Measurements from ENCODE around the gene PHACTR3.

PHACTR3 gene

DNA sequence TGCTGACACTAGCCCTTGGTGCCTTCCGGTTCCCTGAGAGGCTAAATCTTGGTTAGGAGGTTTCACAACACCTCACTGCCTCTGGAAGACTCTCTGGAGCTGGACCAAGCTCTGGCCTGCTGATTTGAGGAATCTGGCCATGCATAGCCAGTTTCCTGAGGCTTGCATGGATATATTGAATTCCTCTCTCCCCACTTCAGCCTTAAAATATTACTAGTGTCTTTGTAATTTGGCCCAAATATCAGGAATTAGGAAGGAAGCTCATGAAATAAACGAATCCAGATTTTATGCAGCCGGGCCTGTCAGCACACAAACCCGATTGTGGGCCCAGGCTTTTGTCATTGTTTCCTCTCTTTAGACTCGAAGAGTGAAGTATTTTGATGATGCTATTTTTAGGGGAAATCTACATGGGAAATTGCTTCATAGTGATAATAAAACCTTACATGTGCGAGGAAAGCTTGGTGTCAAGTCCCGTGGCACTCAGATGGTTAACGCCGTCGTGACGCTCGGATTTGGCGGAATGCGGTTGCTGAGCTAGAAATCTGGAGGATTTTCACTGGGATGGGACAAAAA, 144.4 kb downstream of the PHACTR3 start:
- no peaks in the 10 kb centered on the region for H3K4me1 ChIP-seq (ENCODE audit: insufficient read depth, poor library complexity, severe bottlenecking)
- H3K27me3 ChIP-seq (ENCODE audit: insufficient read depth, poor library complexity, severe bottlenecking) = peaks cover 86% of the 10 kb centered on the region
- H3K9me3 ChIP-seq (ENCODE audit: severe bottlenecking) = no peaks in the 10 kb centered on the region
- TF ChIP-seq CTCF (IDR thresholded peaks at IDR 0.05; ENCODE audit: poor library complexity, severe bottlenecking) = no peak
- H3K4me3 ChIP-seq (ENCODE audit: severe bottlenecking) = no peak overlapping the region
- DNase-seq (ENCODE audit: low spot score) (no peak), ATAC-seq (ENCODE audit: low read depth) (no peak)
- no peaks in the 10 kb centered on the region for H3K36me3 ChIP-seq (ENCODE audit: low read depth)
- H3K27ac ChIP-seq (ENCODE audit: poor library complexity, severe bottlenecking) = no peak overlapping the region

- no peak for ATAC-seq (ENCODE audit: low read depth)
- TF ChIP-seq CTCF (IDR thresholded peaks at IDR 0.05; ENCODE audit: poor library complexity, severe bottlenecking) = no peak
Observed at GRCh38 chr20:59749301-59749700, 145.0 kb downstream of the PHACTR3 start.

DNA sequence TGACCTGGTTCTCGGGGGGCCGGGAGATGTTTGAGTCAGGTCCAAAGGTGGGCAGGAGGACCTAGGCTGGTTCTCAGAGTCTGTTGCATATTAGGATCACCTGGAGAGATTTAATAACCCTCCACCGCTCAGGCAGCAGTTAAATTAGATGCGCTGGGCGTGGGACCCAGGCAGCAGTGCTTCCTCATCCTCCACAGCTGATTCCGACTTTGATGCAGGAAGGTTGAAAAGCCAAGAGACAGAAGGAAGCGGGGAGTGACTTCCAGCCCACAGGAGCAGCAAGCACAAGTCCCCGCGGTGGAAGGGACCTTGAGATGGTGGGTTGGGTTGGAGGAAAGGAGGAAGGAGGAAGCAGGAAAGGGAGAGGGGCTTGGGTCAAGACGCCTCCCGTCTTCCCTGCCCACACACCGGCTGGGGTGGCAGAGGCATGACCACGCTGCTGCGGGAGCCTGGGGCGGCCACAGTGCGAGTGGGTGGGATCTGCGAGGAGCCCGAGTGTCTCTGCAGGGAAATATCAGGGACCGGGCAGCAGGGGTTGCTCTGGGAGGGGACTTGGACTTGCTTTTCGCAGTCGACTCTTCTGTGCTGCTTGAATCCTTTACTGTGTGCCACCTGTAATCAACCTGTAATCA, 146.0 kb downstream of the PHACTR3 start:
- DNase-seq (ENCODE audit: low spot score) (no peak), ATAC-seq (ENCODE audit: low read depth) (no peak)
- Histone ChIP-seq H3K9me3 (ENCODE audit: severe bottlenecking) (no peaks in the 10 kb centered on the region), H3K27me3 (ENCODE audit: insufficient read depth, poor library complexity, severe bottlenecking) (peaks cover 94% of the 10 kb centered on the region), H3K27ac (ENCODE audit: poor library complexity, severe bottlenecking) (no peak overlapping the region), H3K4me1 (ENCODE audit: insufficient read depth, poor library complexity, severe bottlenecking) (no peaks in the 10 kb centered on the region), H3K36me3 (ENCODE audit: low read depth) (no peaks in the 10 kb centered on the region), H3K4me3 (ENCODE audit: severe bottlenecking) (no peak overlapping the region)
- no peak for TF ChIP-seq CTCF (IDR thresholded peaks at IDR 0.05; ENCODE audit: poor library complexity, severe bottlenecking)

More at GRCh38 chr20:59749301-59749700, 145.0 kb downstream of the PHACTR3 start:
- DNase-seq (ENCODE audit: low spot score) = no peak
- no peaks in the 10 kb centered on the region for H3K36me3 ChIP-seq (ENCODE audit: low read depth)
- no peaks in the 10 kb centered on the region for H3K9me3 ChIP-seq (ENCODE audit: severe bottlenecking)
- no peak overlapping the region for H3K27ac ChIP-seq (ENCODE audit: poor library complexity, severe bottlenecking)
- H3K27me3 ChIP-seq (ENCODE audit: insufficient read depth, poor library complexity, severe bottlenecking) = peaks cover 92% of the 10 kb centered on the region
- H3K4me1 ChIP-seq (ENCODE audit: insufficient read depth, poor library complexity, severe bottlenecking) = no peaks in the 10 kb centered on the region
- H3K4me3 ChIP-seq (ENCODE audit: severe bottlenecking) = no peak overlapping the region

GRCh38 chr20:59751075-59751711, 146.9 kb downstream of the PHACTR3 start:
- Histone ChIP-seq H3K9me3 (ENCODE audit: severe bottlenecking) (no peaks in the 10 kb centered on the region), H3K4me1 (ENCODE audit: insufficient read depth, poor library complexity, severe bottlenecking) (no peaks in the 10 kb centered on the region), H3K27me3 (ENCODE audit: insufficient read depth, poor library complexity, severe bottlenecking) (peaks cover 98% of the 10 kb centered on the region), H3K36me3 (ENCODE audit: low read depth) (no peaks in the 10 kb centered on the region), H3K27ac (ENCODE audit: poor library complexity, severe bottlenecking) (no peak overlapping the region), H3K4me3 (ENCODE audit: severe bottlenecking) (no peak overlapping the region)
- peak; percentile 96 for TF ChIP-seq CTCF (IDR thresholded peaks at IDR 0.05; ENCODE audit: poor library complexity, severe bottlenecking)
- peak; percentile 75 for ATAC-seq (ENCODE audit: low read depth)
- DNase-seq (ENCODE audit: low spot score) = no peak
